Keratinocyte (primary cell): ENCODE data around the gene TBC1D3E.
"Not testable (repeated sequence)": the region's sequence is repeated elsewhere in the genome, so short reads cannot be mapped to it uniquely, and the experiment has no call there.

ENCODE experiments used
- EZH2 ChIP-seq: IDR thresholded peaks from one replicate; pipeline ENCODE4 v1.6.1; 2012; ENCODE audit warnings: inconsistent platforms, mild to moderate bottlenecking, low read length, moderate library complexity
- TF ChIP-seq, protein P1 (sequence below), 3 experiments: IDR thresholded peaks in 1 of 3; conservative IDR thresholded peaks in 1 of 3; optimal IDR thresholded peaks in 1 of 3; 2 replicates in 2 of 3; 3 replicates in 1 of 3; pipeline versions ENCODE3 to v1.5.1; 2011; ENCODE audit warnings: low read length in 3 of 3, mild to moderate bottlenecking in 3 of 3, moderate library complexity in 2 of 3, control low read depth in 1 of 3, inconsistent platforms in 1 of 3; ENCODE audit not compliant: insufficient read depth in 2 of 3; ENCODE audit errors: extremely low read depth in 1 of 3

DNA sequence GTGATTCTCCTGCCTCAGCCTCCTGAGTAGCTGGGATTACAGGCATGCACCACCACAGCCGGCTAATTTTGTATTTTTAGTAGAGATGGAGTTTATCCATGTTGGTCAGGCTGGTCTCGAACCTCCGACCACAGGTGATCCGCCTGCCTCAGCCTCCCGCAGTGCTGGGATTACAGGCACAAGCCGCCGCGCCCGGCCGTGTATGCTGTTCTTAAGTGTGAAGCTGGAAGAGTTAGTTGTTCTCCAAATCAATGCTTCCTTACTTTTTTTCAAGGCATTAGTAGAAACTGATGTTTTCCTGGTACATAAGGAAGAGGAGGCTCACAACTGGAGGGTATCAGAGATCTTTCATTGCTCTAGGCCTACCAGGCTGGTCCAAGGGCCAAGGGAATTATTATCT, 39.6 kb upstream of the TBC1D3E start:
- TF ChIP-seq, protein P1, sequence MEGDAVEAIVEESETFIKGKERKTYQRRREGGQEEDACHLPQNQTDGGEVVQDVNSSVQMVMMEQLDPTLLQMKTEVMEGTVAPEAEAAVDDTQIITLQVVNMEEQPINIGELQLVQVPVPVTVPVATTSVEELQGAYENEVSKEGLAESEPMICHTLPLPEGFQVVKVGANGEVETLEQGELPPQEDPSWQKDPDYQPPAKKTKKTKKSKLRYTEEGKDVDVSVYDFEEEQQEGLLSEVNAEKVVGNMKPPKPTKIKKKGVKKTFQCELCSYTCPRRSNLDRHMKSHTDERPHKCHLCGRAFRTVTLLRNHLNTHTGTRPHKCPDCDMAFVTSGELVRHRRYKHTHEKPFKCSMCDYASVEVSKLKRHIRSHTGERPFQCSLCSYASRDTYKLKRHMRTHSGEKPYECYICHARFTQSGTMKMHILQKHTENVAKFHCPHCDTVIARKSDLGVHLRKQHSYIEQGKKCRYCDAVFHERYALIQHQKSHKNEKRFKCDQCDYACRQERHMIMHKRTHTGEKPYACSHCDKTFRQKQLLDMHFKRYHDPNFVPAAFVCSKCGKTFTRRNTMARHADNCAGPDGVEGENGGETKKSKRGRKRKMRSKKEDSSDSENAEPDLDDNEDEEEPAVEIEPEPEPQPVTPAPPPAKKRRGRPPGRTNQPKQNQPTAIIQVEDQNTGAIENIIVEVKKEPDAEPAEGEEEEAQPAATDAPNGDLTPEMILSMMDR (optimal IDR thresholded peaks at IDR 0.05 in 1 of 3, IDR thresholded peaks at IDR 0.05 in 1 of 3, conservative IDR thresholded peaks at IDR 0.05 in 1 of 3; ENCODE audit: extremely low read depth in 1 of 3, insufficient read depth in 2 of 3, low read length in 3 of 3), result not testable (repeated sequence)
- TF ChIP-seq EZH2, result not testable (repeated sequence)
